GM19455 (cell line): Measurements from ENCODE around the gene PSMD10.
A peak's percentile ranks its signal among the peaks of the same experiment; 100 is the strongest.

Source experiments
- ATAC-seq: cut with Tn5 transposase; IDR thresholded peaks from one replicate; pipeline ENCODE4 v1.9.1; 2021; ENCODE audit not compliant: unreplicated experiment

Gene PSMD10

GRCh38 chrX:108091264-108091877 lies at the start of gene PSMD10, which contains the start of gene ATG4A:
Gene PSMD10, minus strand, starts transcription at chrX:108091542. Its CDS starts 22 bp downstream, at chrX:108091520.
Gene ATG4A, plus strand, starts transcription at chrX:108091778. Its CDS starts 49 bp downstream, at chrX:108091827.
- ATAC-seq, result peak; percentile 95

- no peak for ATAC-seq
Observed at GRCh38 chrX:108138814-108139702, 47.7 kb upstream of the PSMD10 start.

DNA sequence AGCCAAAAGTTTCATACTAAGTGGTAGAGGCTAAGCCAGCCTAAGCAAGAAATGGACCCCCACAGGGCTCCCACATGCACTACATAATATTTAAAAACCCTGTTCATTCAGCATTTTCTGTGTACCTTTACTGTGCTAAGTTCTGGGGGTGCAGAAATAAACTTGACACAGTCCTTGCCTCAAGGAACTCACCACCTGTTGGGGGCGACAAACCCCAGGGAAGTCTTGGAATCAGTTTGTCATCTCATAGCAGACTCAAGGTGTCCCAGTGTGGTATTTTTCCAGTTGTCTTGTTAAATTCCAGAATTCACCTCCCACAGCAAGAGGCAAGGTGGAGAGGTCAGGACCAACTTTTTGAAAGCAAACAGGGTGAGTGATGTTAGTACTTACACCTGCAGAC lies 43.4 kb upstream of the PSMD10 start:
- ATAC-seq, result no peak

- no peak for ATAC-seq
Observed at GRCh38 chrX:108132876-108133275, 41.5 kb upstream of the PSMD10 start.

DNA sequence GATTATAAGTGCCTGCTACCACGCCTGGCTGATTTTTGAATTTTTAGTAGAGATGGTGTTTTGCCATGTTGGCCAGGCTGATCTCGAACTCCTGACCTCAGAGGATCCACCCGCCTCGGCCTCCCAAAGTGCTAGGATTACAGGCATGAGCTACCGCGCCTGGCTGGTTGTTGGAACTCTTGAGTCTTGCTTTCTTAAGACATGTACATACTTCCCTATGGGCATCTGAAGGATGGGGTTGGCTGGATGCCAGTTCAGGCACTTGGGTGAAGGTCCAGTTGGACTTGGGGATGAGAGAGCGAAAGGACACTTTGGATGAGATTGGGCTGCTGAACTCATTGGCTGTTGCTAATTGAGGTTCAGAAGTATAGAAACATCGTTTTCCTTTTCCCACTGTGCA lies 40.7 kb upstream of the PSMD10 start:
- ATAC-seq, result no peak

GRCh38 chrX:108131471-108131870 lies 40.1 kb upstream of the PSMD10 start:
- ATAC-seq, result no peak

- ATAC-seq, result no peak
Observed at GRCh38 chrX:108130889-108131288, 39.5 kb upstream of the PSMD10 start.

GRCh38 chrX:108127152-108127551 lies 35.8 kb upstream of the PSMD10 start:
- ATAC-seq, result no peak

DNA sequence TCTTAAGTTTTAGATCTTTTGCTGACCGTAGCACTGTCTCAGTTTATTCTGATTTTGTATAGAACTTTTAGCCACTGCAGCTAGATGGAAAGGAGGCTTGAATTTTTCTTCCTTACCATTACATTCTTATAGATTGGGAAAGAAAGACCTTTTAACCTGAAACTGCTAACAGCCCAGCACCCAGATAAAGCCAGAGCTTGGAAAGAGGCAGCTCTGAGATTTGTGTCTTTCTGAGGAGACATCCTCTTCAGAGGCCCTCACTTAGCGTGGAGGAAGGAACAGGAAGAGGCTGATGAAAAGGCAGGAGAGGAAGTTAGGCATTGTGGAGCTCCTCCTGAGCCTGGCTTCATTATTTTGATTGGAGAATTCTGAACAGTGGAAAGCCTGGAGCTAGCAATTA lies 35.3 kb upstream of the PSMD10 start:
- ATAC-seq, result no peak

DNA sequence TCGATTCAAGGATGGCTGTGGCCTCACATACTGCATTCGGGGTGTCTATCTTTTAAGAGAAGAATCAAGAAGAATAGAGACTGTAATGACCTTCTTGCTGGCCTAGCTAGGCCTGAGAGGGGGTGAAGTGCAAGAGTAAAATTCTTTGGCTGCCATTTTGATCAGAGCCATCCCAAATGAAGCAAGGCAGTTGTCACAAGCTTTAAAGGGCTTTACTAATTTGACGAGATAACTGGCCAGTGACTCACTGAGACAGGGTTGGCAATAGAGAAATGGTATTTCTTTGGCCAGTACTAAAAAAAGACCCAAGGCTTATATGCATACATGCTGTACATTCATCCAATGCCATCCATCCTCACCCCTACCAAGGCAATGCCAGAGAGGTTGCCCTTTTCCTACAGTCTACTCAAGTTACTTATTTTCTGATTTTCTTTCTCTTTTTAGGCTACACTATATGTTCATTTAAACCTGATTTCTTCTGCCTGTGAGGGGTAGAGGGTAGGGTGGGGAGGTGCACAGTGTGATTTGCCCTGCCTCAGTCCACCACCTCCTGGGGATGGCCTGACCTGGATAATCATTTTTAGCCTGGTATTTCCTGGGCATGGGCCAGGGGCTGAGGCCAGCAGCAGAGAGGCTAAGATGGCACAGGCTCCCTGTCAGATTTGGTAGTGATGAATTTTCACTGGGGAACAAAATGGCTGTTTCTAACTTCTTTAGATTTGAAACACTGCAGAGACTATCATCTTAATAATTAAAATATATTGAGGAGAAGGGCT lies 32.4 kb upstream of the PSMD10 start:
- no peak for ATAC-seq

DNA sequence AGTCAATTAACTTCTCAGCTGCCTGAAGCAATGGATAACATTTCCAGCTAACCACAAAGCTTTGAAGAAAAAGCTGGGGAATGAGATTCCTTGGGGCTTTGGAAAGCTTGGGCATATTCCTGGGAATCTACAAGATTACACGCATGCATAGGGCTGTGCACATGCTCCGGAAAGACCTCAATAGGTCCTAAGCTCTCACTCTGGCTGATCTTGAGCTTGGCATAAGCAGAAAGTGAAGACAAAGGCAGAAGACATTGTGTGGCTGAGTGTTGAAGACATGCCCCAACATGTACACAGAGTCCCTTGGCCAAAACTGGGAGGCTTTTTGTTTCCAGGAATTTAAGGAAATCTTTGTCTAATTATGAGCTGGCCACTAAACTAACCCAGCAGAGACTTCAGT lies 31.4 kb upstream of the PSMD10 start:
- ATAC-seq, result no peak

DNA sequence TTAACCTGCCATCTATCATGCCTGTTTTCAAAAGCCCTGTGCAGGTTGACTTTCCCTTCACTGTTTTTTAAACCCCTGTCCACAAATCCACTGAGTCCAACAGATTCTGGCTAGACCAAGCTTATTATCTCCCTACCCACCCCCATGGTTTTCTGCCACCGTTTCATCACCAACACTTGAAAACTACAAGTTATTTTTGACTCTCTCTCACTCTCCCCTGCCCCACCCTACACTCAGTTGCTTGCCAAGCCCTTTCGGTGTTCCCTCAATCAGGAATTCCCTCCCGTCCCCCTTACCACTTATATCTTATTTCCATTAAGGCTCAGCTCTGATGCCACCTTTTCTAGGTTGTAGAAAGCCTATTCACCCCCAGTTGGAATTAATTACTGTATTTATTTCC lies 29.9 kb upstream of the PSMD10 start:
- no peak for ATAC-seq

GRCh38 chrX:108117988-108118387 lies 26.6 kb upstream of the PSMD10 start:
- ATAC-seq, result no peak

- ATAC-seq, result no peak
Observed at GRCh38 chrX:108114541-108114940, 23.2 kb upstream of the PSMD10 start.

- ATAC-seq, result no peak
Observed at GRCh38 chrX:108105473-108105872, 14.1 kb upstream of the PSMD10 start.

DNA sequence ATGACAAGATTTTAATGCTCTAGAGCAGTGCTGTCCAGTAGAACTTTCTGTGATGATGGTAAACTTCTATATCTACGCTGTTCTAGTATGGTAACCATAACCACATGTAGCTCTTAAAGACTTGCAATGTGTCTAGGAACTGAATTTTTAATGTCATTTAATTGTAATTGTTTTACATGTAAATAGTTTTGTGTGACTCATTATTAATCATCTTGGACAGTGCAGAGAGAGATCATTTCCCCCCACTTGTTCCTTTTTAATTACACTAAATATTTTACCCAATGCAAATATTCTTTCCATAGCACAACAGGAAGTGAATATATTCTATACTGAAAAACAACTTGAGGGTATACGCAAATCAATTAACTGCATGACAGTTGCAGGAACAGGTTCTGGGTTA lies 6.0 kb upstream of the PSMD10 start:
- ATAC-seq, result no peak

DNA sequence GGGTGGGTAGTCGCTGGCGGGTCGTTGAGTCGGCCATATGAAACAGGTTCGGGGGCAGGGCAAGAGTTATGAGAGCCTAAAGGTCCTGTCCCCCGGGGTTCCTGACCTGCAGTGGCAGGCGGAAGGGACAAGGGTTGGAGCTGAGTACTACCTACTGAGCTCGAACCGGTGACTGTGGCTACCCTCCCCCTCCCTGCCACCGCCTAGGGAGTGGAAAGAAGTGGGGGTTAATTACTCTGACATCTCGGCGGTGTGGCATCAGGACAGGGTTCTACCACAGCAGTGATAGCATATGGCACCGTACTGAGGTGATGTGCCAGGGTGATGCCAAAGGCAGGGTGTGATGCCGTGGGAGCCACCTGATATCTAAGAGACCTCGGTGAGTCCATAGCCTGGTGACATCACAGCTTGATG lies 543 bp upstream of the PSMD10 start:
- ATAC-seq, result peak; percentile 48

DNA sequence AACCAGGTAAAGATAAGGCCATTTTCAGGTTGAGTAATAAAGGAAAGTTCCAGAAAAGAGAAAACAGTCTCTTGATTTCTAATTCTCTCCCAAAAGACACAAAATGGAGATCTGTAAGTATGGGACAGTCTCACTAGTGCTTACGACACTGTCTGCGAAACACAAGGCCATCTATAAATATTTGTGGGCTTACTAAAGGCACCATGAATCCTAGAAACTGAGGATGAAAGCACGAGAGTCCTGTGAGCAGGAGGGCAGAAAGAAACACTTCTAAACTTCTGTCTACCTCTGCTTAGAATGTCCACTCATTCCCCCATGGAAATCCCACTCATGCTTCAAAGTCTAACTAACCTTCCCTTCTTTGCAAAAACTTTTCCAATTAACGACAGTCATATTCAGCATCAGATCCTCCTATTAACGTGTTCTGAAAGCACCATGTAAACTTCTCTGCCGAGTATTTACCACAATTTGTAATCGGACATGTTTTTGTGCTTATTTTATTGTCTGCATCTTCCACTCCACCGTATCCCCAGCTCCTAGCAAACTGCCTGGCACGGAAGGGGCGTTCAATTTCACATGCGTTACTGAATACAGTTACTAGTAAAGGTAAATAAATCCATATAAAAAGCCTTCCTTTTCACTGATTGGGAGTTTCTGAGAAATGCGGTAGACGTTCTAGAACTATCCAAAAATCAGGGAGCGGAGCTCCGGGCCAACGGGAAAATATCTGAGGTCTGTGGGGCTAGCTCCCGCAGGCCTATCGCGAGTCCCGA lies 665 bp downstream of the PSMD10 start:
- ATAC-seq, result peak; percentile 8

DNA sequence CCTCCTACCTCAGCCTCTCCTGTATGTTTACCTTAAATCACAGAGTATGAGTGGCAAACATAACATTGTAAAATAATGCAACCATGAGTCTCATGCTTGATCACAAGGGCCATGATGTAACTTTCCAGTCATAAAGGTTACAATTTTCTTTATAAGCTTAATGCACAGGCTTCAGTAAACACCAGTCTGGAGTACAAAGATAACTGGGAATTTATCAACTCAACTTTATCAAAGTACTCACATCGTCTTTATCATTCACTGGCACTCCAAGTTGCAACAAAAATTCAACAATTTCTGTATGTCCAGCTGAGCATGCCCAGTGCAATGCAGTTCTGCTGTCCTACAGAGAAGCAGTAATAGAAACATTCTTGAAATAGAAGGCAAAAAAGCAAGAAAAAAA lies 2.8 kb downstream of the PSMD10 start:
- ATAC-seq, result no peak

- no peak for ATAC-seq
Observed at GRCh38 chrX:108087792-108088191, 3.5 kb downstream of the PSMD10 start.

- ATAC-seq, result no peak
Observed at GRCh38 chrX:108081110-108081509, 10.2 kb downstream of the PSMD10 start.
